ENCODE results near the gene VIPR2. TPM values are rescaled to one million over a fixed set of nuclear protein-coding genes. Genes with fewer than 3 reads are reported as not detected.

VIPR2 gene, protein sequence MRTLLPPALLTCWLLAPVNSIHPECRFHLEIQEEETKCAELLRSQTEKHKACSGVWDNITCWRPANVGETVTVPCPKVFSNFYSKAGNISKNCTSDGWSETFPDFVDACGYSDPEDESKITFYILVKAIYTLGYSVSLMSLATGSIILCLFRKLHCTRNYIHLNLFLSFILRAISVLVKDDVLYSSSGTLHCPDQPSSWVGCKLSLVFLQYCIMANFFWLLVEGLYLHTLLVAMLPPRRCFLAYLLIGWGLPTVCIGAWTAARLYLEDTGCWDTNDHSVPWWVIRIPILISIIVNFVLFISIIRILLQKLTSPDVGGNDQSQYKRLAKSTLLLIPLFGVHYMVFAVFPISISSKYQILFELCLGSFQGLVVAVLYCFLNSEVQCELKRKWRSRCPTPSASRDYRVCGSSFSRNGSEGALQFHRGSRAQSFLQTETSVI
- total RNA-seq: 1 to 10 TPM; 1.8 to 3.7 (median 2.7) TPM

DNA sequence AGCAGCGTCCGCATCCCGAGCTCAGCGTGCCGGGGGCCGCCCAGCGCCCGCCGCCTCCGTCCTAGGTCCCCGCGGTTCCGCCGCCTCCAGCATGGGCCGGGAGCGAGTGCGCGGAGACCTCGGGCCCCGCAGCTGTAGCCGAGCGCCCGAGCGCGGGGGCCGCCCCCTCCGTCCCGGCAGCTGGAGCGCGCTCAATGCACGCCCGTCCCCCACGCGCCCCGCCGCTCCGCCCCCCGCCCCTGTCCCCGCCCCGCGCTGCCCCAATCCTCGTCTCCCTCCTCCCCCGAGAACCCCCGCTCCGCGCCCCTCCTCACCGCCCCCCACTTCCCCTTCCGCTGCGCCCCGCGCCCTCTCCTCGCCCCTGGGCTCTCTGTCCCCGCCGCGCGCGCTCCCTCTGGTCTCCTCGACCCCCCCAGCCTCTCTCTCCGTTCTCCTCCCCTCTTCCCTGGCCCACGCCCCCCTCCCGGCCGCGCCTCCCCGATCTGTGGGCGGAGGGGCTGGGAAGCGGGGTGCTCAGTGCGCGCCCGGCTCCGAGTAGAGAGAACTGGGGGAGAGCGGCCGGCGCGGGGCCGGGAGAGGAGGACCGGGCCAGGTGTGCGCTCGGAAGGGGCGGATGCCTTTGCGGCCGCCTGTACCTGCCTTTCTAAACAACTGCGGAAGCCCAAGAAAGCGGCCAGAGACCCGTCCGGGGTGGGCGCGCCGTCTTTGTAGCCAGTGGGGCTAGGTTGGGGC, at the start of gene VIPR2:
VIPR2 (minus strand) TSS at position 110 of the 732 bp plus-strand sequence; CDS start at position 14, 96 bp downstream.
- intact Hi-C loops (cut with DNase I; ENCODE audit: low total_unique reads) (no loop called here), in situ Hi-C loops (cut with MboI; ENCODE audit: low pct_ligation_motif_present in 1 of 4, low pct_unique_long_range_greater_than_20kb in 1 of 4, low sequenced_read_pairs in 3 of 4) (no loop called here)
- peaks cover 58% of the 10 kb centered on the region for H3K27me3 ChIP-seq
- TF ChIP-seq POLR2AphosphoS5 (IDR thresholded peaks at IDR 0.05) (no peak), POLR2A (IDR thresholded peaks at IDR 0.05) (no peak), CTCF (IDR thresholded peaks at IDR 0.05) (no peak), EP300 (IDR thresholded peaks at IDR 0.05; ENCODE audit: low read depth) (no peak)
- peak; percentile 13 for DNase-seq
- H3K4me3 ChIP-seq: peak within 1 kb of the TSS; percentile 36 to 58 (median 46)
- WGBS, 2 donors (ENCODE audit: low coverage in 1 of 2): 11% methylated on average over 34 of the region's 88 CpGs; no CpG with 5 or more reads in 1 of the 2 donors
- H3K9me3 ChIP-seq: no peaks in the 10 kb centered on the region
- H3K4me1 ChIP-seq: peaks cover 0 to 13% (median 5%) of the 10 kb centered on the region in 4 donors
- no peaks in the 10 kb centered on the region for H3K36me3 ChIP-seq
- peak within 1 kb of the TSS; percentile 46 to 76 (median 65) for H3K27ac ChIP-seq

DNA sequence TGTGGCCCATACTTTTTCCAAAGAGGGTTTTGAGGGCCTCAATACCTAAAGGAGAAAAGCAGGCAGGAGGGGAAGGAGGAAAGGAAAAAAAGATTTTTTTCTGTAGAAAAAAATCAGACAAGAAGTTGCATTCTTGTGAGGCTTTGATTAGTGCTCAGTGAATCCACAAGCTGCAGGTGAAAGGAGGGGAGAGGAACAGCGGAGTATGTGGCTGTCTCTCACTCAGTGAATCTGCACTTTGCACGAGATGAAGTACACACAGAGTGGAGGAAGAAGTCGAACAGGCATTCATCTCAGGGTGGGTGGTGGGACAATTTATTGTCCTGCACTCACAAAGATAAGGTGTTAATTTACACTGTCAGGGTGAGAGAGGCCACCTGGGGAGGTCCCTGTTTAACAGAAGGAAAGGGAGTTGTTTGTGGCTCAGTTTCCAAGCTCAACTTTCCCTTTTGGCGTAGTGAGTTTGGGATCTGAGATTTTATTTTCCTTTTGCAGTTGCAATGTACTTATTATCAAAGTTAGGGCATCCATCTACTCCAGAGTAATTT, 49.0 kb upstream of the VIPR2 start:
- Histone ChIP-seq H3K4me3 (no peak overlapping the region), H3K4me1 (peaks cover 0 to 12% (median 2%) of the 10 kb centered on the region in 4 donors), H3K27me3 (no peaks in the 10 kb centered on the region), H3K36me3 (no peaks in the 10 kb centered on the region), H3K9me3 (no peaks in the 10 kb centered on the region), H3K27ac (no peak overlapping the region)
- intact Hi-C loops (cut with DNase I; ENCODE audit: low total_unique reads): no loop called here
- no peak for TF ChIP-seq POLR2AphosphoS5 (IDR thresholded peaks at IDR 0.05)
- TF ChIP-seq CTCF (IDR thresholded peaks at IDR 0.05): no peak
- TF ChIP-seq POLR2A (IDR thresholded peaks at IDR 0.05): no peak
- no peak for TF ChIP-seq EP300 (IDR thresholded peaks at IDR 0.05; ENCODE audit: low read depth)
- no peak for DNase-seq
- in situ Hi-C loops (cut with MboI; ENCODE audit: low pct_ligation_motif_present in 1 of 4, low pct_unique_long_range_greater_than_20kb in 1 of 4, low sequenced_read_pairs in 3 of 4): no loop called here
- WGBS, 2 donors (ENCODE audit: low coverage in 1 of 2): 45 to 73% methylated on average over 4 of the region's 4 CpGs

- TF ChIP-seq POLR2AphosphoS5 (IDR thresholded peaks at IDR 0.05) (no peak), CTCF (IDR thresholded peaks at IDR 0.05) (no peak), POLR2A (IDR thresholded peaks at IDR 0.05) (no peak), EP300 (IDR thresholded peaks at IDR 0.05; ENCODE audit: low read depth) (no peak)
- WGBS, 2 donors (ENCODE audit: low coverage in 1 of 2): 71 to 85% methylated on average over 2 to 13 of the region's 13 CpGs
- Histone ChIP-seq H3K36me3 (no peaks in the 10 kb centered on the region), H3K9me3 (no peaks in the 10 kb centered on the region), H3K4me1 (peaks cover 0 to 12% (median 2%) of the 10 kb centered on the region in 4 donors), H3K4me3 (no peak overlapping the region), H3K27ac (peak overlapping the region in 2 of 4 donors; percentile 12 to 41), H3K27me3 (no peaks in the 10 kb centered on the region)
- in situ Hi-C loops (cut with MboI; ENCODE audit: low pct_ligation_motif_present in 1 of 4, low pct_unique_long_range_greater_than_20kb in 1 of 4, low sequenced_read_pairs in 3 of 4): no loop called here
- DNase-seq: no peak
- intact Hi-C loops (cut with DNase I; ENCODE audit: low total_unique reads): no loop called here
Observed at GRCh38 chr7:159192725-159193453, 48.2 kb upstream of the VIPR2 start.
